Cardiac septum (tissue), 1 donor: ENCODE results near the gene BSN. TPM values are rescaled to one million over a fixed set of nuclear protein-coding genes. Genes with fewer than 3 reads are reported as not detected.
"Not testable (repeated sequence)": the region's sequence is repeated elsewhere in the genome, so short reads cannot be mapped to it uniquely, and the experiment has no call there.

ENCODE experiments used
- DNase-seq: peaks from one replicate; pipeline ENCODE4 v3.0.0-alpha.2; 2020; ENCODE audit warnings: low spot score
- intact Hi-C: fragments of 100-400 bp; cut with DNase I; formaldehyde crosslinking; loops from one replicate; pipeline ENCODE4 v1.14.0; 2022
- total RNA-seq: library from RNA; stranded (reverse); fragmentation: NEBNext Ultra II Directional; extraction: Animal tissue kit (Norgen Biotek cat#: 25700); gene quantifications from one replicate; pipeline ENCODE4 v1.2.1, GENCODE V29; 2021
- donor health status: DM: no; HTN: no; CAD: no.

BSN gene
- total RNA-seq, 1 donor from 2014 or later, result 1.00 TPM

- intact Hi-C loops, result no loop called here
- no peak for DNase-seq
Observed at GRCh38 chr3:49665822-49666519, 111.7 kb downstream of the BSN start.

GRCh38 chr3:49666592-49666991 is 112.3 kb downstream of the BSN start:
- intact Hi-C loops, result no loop called here
- no peak for DNase-seq

DNA sequence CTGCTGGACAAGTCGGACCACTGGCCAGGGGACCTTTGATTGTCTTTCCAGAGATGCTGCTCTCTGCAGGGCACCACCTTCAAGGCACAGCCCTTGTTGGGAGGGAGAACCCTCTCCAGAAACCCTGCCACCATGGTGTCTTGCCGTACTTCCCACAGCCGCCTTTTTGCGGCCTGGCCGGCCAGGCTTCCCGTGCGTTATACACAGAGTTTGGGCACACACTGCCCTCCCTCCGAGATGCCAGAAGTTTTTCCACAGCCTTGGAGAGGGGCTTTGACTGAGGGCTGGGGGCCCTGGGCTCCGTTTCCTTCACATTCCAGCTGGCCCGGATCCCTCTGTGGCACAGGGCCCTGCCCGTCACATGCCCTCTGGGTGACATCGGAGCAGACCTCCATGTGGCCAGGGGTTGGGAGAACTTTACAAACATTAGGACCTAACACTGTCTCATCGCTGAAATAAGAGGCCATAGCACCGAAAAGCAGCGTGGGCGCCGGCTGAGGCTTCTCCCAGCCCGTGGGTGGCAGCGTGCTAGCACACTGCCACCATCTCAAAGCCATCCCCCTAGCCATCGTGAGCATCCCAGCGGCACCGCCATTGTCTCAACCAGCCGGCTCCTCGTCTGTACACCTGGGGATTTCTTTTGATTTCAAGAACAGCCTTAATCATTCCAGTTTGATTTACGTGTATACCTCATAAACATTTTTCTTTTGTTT is 113.6 kb downstream of the BSN start:
- intact Hi-C loops, result no loop called here
- DNase-seq, result no peak

- intact Hi-C loops, result no loop called here
Observed at GRCh38 chr3:49668414-49668797, 114.1 kb downstream of the BSN start.

GRCh38 chr3:49668861-49669260 is 114.6 kb downstream of the BSN start:
- intact Hi-C loops, result no loop called here

More at GRCh38 chr3:49668414-49668797, 114.1 kb downstream of the BSN start:
- no peak for DNase-seq

DNA sequence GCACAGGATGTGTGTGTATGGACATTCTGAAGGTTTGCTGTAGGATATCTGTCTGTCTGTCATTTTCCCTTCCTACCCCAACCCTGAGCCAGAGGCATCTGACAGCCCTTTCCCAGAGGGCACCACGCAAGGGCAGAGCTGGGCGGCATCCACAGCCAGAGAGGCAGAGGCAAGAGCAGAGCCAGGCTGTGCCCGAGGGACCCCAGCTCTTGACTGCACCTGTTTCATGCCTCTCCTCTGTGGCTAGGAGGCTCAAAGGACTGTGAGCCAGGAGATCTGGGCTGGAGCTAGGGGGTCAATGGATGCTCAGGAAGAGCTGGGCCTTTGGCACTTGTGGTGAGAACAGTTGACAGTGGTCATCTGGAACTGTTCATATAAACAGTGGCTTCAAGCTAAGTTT is 115.1 kb downstream of the BSN start:
- intact Hi-C loops, result no loop called here
- no peak for DNase-seq

More at GRCh38 chr3:49668861-49669260, 114.6 kb downstream of the BSN start:
- no peak for DNase-seq

- no peak for DNase-seq
- intact Hi-C loops, result loop anchor here (1.0 to 5.0 kb wide), 2 partner anchors 131 to 194 kb away; no protein-coding TSS in a partner anchor
Observed at GRCh38 chr3:49670940-49671290, 116.6 kb downstream of the BSN start.

DNA sequence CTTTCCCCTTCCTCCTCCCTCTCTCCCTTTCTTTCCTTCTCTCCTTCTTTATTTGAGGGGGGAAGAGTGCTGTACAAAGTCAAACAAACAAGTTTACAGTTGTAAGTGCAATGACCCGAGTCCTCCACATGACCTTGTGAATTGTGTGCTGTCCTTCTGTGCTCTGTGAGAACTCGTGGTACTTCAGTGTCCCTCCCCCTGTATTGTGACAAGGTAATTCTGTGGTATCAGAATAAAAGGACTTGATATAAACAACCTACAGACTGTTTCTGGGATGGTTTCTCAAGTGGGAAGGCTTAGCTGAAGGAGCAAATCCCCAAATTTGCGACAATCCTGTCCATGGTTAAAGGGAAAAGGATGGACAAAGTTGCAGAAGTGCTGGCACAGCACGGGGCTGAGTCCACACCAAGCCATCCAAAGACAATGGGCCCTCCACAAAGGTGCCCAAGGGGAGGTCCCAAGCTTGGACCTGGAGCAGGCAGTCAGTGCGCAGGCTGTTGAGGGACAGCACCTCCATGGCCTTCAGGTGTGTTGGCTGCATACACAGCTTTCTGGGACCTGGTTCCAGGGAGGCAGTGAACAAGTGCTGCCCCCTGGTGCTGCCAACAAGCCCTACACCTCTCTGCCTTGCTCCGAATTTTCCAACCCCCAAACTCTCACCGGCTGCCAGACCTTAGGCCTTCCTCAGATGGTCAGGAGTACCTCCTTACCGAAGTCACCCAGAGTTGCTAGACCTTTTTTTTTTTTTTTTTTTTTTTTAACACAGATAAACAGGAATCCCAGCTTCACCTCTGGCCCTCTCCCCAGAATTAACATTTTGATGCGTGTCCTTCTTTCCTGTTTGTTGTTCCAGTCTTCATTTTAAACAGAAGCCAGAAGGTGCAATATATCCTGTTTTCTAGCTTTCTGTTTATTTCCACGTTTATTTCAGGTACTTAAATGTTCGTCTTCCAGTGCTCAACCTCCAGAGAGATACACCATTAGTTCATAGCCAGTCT is 117.3 kb downstream of the BSN start:
- peak; percentile 82 for DNase-seq
- intact Hi-C loops, result loop anchor here (1.0 to 5.0 kb wide), 2 partner anchors 131 to 194 kb away; no protein-coding TSS in a partner anchor

GRCh38 chr3:49673121-49673714 is 118.9 kb downstream of the BSN start:
- DNase-seq, result no peak
- intact Hi-C loops, result loop anchor here (5.0 kb wide), 1 partner anchor 196 kb away; no protein-coding TSS in a partner anchor

DNA sequence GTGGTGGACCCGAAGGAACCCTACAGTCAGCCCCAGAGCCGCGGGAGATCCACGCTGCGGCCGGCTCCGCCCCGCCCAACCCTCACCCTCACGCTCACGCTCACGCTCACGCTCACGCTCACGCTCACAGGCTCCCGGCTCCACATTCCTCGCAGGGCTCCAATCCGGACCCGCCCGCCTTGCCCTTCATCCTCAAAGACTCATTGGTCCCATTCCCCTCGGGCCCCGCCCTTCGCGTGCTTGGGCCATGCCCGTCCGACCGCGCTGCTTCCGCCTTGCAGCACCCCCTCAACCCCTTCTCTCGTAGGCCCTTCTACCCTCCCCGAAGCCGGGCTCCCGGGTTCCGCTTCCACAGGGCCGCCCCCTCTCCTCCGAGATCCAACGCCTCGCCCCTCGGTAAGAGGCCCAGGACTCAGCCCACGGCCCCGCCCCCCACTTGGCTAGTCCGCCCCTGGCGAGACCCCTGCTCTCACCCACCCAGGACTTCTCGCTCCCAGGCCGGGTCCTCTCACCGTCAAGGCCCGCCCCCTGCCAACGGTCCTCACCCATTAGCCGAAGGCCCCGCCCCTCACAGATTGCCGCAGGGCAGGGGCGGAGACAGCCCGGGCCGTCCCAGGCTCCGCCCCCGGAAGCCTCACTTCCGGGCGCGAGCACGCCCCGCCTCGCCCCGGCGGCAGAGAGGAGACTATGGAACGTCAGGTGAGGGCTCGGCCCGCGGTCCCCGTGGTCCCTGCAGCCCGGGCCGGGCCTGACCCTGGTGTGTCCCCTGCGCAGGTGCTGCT is 119.6 kb downstream of the BSN start, which contains the start of gene APEH:
TSS of gene APEH (plus strand) at position 637 of the 782 bp plus-strand sequence. CDS start at position 688, 51 bp downstream.
- peak; percentile 97 for DNase-seq
- intact Hi-C loops, result loop anchor here (5.0 kb wide), 1 partner anchor 197 kb away; no protein-coding TSS in a partner anchor

GRCh38 chr3:49674497-49674983 is 120.3 kb downstream of the BSN start:
- no peak for DNase-seq
- intact Hi-C loops, result loop anchor here (5.0 kb wide), 1 partner anchor 197 kb away; no protein-coding TSS in a partner anchor

- intact Hi-C loops, result no loop called here
- no peak for DNase-seq
Observed at GRCh38 chr3:49675912-49676311, 121.6 kb downstream of the BSN start.

DNA sequence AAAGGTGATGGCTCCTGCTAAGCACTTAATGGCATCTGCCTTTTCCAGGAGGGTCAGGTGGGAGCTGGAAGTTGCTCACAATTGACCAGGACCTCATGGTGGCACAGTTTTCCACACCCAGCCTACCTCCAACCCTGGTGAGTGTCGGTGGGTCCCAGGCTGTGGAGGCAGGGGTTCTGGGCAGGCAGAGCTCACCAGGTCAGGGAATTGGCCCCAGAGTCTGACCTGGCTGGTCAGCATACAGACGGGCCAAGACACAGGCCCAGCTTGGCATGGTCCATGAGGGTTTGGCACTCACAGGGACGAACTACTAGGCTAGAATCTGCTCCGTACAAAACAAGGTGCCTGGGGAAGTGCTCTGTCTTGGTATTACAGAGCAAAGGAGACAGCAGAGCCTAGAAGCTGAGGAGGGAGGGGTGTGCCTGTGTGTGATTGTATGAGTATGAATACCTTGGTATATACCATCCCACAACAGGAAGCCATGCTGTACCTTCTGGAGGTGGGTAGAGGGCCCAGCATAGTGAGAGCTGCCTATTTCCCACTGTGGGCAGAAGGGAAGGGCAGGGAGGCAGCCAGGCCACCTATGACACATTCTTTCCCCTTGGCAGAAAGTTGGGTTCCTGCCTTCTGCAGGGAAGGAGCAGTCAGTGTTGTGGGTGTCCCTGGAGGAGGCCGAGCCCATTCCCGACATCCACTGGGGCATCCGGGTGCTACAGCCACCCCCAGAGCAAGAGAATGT is 126.4 kb downstream of the BSN start:
- no peak for DNase-seq
- intact Hi-C loops, result no loop called here

DNA sequence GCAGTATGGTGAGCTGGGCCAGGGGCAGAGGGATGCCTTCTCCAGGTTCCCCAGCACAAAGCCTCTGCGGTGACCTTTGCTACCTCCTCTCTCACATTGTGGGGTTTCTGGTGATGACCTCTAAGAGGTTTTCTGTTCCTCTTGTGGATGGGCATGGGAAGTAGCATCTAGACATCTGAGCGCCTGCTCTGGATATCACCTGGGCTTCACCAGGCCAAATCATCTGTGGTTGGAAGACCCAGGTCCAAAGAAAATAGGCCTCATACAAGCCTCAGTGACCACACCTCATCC is 126.9 kb downstream of the BSN start:
- intact Hi-C loops, result no loop called here
- DNase-seq, result no peak

- DNase-seq, result no peak
- intact Hi-C loops, result no loop called here
Observed at GRCh38 chr3:49681543-49681942, 127.3 kb downstream of the BSN start.

DNA sequence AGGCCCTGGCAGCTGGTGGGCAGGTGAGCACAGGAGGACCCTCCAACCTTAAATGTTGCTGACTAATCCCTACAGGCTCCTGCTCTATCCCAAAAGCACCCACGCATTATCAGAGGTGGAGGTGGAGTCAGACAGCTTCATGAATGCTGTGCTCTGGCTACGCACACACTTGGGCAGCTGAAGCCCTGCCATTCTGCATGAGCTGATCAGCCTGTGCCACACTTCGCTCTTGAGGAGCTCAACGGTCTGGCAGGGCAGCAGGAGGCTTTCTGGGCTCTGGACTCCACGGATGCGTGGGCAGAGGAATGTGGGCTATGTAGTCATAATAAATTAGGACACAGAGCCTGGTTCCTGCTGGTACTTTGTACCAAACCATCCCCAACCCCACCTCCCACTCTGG is 128.9 kb downstream of the BSN start:
- no peak for DNase-seq
- intact Hi-C loops, result no loop called here

DNA sequence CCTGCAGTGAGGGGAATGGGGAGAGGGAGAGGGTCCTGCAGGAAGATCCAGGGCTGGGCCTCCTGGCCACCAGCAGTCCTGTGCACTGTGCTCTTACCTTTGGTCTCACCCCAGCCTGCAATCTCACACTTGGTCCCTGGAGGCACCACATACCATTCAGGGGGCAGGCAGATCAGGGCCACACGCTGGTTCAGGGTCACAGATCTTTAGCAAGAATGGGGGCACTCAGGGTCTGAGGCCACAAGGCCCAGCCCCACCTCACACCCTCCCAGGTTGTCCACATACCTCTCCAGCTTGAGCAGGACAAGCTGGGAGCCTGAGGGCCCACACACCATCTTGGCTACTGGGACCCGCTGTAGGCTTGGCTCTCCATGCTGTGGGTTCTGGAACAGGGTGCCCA is 130.2 kb downstream of the BSN start:
- DNase-seq, intact Hi-C loops: not testable (repeated sequence)

DNA sequence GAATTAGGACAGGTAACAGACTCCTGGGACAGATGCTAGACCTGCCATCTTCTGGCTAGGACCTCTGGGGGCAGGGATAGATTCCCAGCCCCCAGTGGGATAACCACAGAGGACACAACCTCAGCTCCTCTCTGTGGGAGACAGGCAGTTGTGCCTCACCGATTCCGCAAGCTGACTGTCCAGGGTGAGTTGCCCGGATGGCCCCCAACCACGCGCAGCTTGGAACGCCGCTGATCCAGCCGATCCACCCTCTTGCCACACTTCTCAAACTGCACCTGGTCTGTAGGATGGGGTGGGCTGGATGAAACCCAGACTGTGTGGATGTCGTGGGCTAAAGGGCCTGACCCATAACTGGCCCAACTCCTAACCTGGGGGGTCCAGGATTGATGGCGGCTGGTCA is 130.8 kb downstream of the BSN start:
- intact Hi-C loops, result not testable (repeated sequence)

More for the DNA sequence above, 130.8 kb downstream of the BSN start:
- DNase-seq, result not testable (repeated sequence)
